SW 1271 (cell line): ENCODE measurements around the gene RASGRF2.
A peak's percentile ranks its signal among the peaks of the same experiment; 100 is the strongest.

Experiments used
- DNase-seq, 2 experiments: peaks; one replicate each; lab custom pipeline; 2025; lab: John Stamatoyannopoulos, UW

Gene RASGRF2, protein sequence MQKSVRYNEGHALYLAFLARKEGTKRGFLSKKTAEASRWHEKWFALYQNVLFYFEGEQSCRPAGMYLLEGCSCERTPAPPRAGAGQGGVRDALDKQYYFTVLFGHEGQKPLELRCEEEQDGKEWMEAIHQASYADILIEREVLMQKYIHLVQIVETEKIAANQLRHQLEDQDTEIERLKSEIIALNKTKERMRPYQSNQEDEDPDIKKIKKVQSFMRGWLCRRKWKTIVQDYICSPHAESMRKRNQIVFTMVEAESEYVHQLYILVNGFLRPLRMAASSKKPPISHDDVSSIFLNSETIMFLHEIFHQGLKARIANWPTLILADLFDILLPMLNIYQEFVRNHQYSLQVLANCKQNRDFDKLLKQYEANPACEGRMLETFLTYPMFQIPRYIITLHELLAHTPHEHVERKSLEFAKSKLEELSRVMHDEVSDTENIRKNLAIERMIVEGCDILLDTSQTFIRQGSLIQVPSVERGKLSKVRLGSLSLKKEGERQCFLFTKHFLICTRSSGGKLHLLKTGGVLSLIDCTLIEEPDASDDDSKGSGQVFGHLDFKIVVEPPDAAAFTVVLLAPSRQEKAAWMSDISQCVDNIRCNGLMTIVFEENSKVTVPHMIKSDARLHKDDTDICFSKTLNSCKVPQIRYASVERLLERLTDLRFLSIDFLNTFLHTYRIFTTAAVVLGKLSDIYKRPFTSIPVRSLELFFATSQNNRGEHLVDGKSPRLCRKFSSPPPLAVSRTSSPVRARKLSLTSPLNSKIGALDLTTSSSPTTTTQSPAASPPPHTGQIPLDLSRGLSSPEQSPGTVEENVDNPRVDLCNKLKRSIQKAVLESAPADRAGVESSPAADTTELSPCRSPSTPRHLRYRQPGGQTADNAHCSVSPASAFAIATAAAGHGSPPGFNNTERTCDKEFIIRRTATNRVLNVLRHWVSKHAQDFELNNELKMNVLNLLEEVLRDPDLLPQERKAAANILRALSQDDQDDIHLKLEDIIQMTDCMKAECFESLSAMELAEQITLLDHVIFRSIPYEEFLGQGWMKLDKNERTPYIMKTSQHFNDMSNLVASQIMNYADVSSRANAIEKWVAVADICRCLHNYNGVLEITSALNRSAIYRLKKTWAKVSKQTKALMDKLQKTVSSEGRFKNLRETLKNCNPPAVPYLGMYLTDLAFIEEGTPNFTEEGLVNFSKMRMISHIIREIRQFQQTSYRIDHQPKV (N-terminal part only)

DNA sequence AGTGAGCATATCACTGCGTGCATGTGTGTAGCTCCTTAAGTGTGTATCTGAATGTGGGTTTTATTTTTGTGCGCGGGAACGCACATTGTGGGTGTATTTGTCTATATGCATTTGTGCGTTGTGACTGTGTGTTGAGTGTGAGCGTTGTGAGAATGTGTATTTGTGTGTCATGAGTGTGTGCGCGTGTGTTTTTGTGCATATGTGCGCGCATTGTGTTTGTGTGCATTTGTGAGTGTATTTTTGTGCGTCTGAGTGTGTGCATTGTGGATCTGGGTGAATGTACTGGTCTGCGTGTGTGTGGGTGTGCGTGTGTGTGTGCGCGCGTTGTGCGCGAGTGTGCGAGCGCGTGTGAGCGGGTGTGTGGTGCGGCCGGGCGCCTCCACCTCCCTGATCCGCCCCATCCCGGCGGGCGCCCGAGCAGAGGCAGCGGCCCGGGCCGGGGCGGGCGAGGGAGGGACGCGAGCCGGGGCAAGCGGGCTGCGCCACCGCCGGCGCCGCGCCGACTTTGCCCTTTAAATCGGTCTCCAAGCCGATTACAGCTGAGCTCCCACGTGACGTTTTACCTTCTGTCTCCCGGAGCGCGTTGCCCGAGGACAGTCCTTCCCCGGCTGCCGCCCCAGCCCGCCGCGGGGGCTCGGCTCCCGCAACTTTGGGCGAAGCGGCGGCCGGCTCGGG lies at the start of gene RASGRF2:
Gene RASGRF2, plus strand, starts transcription at position 596 of the 675 bp plus-strand sequence. CDS start 376 bp downstream, outside the sequence.
- peak in 1 of 2 experiments; percentile 37 for DNase-seq

DNA sequence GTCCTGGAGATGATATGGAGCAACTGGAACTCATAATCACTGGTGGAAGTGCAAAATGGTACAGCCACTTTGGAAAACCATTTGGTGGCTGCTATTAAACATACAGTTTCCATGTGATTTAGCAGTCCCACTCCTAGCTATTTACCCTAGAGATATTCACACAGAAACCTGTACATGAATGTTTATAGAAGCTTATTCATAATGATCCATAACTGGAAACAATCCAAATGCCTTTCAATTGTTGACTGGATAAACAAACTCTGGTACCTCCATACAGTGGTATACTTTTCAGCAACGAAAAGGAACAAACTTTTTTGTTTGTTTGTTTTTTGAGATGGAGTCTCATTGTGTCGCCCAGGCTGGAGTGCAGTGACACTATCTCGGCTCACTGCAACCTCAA lies 47.7 kb upstream of the RASGRF2 start:
- no peak for DNase-seq

DNA sequence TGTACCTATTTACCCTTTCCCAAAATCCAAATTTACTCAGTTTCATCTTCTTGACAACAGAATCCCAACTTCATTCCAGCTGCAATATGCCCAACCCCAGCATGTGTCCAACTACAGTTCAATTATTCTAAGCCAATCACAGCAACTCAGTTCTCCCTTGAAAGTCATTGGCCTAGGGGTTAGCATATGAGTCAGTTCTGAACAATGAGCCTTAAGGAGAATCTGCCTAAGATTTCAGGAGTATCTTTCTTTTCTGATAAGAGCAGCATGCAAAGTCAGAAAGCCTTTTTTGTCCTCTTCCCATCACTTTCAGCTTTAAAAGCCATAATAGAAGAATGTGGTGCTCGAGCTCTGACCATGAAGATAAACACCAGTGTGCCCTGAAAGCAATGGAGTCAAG lies 44.4 kb upstream of the RASGRF2 start:
- no peak for DNase-seq

DNA sequence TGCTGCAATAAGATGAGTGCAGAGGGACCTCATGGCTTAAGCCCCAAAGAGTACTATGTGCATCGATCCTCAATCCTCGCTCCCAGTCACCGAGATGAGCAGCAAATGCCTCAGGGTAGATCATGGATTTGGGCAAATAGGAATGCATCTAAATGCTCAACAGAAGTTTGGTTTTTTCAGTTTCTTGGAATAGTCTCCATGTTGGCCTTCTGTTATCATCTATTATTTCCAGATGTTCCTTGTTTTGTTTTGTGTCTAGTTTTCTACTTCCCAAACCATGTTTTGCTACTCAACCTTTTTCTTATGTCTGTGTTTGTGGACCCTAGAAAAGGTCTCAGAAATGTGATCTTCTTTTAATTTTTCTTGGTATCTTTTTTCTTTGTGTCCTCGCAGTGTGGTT lies 43.5 kb upstream of the RASGRF2 start:
- DNase-seq, result no peak

DNA sequence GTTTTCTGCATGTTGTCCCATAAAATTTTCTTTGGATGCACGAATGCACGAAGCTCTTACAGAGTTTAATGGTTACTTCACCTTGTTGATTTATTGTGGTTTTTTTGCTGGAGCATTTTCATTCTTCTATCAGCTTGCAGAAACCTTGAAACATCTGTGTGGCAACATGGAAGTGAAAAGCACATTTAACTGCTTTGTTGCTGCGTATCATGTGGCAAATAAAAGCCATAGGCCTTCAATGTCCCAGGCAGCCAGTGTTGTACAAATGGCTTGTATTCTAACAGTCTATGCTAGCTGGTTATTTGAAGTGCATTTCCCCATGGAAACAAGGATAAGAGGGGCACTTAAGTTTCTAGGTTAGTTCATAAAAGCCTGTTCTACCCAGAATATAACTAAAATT lies 42.5 kb upstream of the RASGRF2 start:
- DNase-seq, result no peak

DNA sequence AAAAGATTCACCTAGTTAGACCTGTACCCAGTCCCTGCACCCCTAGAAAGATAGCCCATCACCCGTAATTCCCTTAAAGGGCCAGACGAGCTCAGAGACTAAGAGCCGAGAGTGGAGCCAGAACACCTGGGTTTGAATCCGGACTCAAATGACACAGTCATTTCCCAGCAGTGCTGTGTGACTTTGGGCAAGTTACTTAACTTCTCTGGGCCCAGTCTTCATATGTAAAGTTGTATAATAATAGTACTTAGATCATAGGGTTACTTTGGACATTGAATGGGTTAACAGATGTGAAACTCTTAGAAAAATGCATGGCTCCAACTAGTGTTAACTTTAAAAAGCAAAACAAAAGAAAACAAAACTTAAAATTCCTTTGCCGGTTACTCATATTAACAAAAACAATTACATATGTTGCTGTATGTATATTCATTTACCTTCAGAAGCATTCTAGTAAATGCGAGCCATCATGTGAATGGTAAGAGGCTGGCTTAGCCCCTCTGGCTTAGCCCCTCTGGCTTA lies 40.4 kb upstream of the RASGRF2 start:
- DNase-seq, result no peak

DNA sequence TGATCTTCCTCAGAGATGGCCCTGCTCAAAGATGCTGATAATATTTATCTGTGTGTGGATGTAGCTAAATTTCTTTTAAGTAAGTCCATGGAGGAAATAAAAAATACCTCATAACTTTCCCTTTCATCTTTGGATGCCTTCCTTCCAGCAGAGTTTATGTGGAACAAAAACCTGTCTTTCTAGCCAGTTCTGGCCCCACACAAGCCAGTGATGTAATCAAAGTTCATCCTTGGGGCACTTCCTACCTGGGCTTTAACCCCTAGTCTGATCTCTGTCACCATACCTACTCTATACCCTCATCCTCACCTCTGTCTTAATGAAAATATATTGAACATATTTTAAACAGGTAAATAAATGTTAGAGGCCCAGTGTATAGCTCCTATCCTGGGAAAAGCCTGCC lies 39.8 kb upstream of the RASGRF2 start:
- DNase-seq, result no peak

DNA sequence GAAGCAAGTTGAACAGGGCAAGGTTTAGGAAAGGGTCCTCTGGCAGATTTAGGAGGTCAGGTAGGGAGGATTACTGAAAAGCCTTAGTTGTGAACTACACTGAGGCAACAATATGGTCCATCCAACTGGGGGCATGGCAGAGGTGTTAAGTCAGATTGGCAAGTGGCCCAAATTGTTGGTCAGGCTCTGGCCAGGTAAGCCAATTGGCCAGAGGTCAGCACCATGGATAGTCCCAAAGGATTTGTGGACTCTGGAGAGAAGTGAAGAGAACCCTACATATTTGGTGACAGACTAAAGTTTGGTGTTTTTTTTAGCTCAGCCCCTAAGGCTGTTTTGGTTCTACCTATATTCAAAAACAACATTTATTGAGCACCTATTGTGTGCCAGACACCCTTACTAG lies 39.1 kb upstream of the RASGRF2 start:
- no peak for DNase-seq

DNA sequence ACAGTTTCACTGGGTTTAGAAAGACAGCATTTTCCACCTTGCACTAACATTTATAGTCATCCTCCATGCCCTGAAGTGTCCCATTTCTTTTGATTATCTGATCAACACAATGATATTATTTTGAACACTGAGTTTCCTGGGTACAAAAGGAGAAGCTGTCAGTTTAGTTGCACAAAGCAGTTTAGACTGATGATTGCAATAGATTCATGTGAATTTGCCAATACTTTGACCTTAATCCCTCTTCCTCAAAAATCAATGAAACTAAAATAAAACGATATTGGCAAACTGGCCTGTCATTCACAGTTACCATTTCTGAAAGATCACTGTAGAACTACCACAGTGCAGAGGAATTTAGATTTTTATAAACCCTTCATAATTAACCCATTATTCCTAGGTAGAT lies 34.2 kb upstream of the RASGRF2 start:
- DNase-seq, result no peak

DNA sequence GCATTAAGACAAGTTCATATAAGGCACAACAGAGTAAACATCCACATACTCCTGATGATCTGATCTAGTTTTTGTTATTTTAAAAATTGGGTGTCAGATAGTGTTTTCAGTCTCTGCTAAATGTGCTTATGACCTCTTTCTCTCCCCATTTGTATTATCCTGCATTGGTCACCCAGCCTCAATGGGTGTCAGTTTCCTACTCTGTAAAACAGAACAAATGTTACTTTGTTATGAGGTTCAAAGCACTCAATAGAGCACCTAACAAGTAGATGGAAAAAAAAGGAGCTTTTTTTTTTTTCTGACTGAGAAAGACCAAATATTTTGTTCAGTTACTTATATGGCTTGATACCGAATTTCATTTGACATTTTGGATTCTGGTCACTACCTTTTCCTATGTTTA lies 33.6 kb upstream of the RASGRF2 start:
- no peak for DNase-seq

DNA sequence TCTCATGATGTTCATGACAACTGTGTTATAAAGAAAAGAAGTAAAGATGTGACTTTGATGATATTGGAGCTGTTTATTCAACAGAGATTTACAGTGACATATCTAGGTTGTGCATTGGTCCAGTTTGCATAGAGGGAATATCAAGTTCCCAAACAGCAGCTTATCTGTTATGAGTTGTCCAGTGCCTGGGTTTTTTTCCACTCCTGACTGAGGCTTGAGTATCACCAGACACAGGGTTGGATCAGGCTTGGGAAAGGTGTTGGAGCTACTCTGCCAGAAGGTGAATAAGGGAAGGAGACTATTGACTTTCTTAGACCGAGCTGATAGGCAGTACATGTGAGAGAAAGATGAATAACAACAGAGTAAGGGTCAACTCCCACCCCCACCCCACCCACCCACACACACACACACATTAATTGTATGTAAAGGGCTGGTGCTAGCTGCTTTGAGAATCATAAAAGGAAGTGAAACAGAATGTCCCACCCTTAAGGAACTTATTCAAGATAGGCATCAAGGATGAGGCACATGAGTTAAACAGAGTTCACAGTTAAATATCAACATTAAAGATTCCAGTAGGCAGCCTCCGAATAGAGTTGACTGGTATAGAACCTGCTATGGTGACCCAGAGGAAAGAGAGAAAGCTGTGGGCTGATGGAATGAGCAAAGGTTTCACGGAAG lies 33.0 kb upstream of the RASGRF2 start:
- DNase-seq, result no peak

DNA sequence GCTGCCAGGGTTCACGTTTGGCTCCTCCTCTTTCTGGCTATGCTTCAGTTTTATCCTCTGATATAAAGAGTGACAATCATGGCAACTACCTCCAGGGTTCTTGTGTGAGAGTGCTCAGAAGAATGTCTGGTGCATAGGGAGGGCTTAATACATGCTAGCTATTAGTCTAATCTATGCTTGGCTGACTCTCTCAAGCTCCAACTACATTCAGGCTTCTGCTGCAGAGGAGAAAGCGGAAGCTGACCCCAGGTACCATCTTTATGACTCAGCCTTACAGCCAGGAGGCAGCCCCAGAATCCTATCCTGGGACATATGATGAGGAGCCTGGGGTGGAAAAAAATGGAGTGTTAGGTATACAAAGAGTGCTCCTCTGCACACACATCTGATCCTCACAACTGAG lies 32.1 kb upstream of the RASGRF2 start:
- no peak for DNase-seq

DNA sequence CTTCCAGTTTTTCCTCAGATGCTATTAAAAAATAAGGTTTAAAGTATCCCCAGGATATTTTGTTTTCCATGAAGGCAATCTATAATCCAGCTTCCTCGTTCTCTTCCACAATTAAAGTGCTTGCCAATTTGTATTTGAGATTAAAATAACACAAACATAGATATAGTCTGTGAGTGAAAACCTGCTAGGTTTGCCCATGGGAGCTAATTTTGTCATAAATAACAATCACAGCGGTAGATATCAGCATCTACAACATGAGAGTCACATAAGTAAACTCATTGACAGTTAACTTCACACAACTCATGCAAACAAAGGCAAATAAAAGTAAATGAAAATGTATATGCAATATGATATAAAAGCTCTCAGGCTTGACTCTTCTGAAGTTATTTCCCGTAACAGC lies 29.2 kb upstream of the RASGRF2 start:
- DNase-seq, result no peak

DNA sequence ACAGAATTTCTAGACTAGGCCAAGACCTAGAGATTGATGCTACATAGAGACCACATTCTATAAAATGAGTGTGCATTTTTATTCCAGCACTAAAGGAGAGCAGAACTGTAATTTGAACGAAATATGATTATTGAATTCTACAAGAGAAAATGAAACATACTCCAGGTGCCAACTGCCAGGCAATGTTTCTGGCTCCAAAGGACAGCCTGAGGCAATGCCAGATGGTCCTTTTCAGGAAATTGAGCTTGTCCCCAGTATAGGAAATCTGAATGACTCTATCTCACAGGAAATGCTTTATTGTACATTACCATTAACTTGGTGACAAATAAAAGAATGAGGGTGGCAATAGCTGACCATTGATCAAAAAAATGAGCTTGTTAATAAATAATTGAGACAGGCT lies 28.8 kb upstream of the RASGRF2 start:
- no peak for DNase-seq

DNA sequence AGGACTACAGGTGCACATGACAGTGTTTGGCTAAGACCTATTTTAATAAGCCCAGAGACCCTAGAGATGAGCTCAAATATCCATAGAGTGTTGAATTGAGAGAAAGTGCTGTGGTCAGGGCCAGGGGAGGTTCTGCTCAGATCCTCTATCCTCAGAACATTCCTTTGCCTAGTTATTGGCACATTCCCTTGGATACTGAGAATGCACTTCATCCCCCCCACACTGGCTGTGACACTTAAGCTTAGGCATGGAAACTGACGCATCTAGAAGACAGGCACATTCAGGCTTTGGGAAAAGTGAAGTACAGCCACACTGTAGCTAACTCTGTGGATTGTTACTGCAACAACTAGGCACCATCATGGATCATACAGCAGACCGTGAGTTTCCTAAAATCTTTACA lies 27.1 kb upstream of the RASGRF2 start:
- no peak for DNase-seq

DNA sequence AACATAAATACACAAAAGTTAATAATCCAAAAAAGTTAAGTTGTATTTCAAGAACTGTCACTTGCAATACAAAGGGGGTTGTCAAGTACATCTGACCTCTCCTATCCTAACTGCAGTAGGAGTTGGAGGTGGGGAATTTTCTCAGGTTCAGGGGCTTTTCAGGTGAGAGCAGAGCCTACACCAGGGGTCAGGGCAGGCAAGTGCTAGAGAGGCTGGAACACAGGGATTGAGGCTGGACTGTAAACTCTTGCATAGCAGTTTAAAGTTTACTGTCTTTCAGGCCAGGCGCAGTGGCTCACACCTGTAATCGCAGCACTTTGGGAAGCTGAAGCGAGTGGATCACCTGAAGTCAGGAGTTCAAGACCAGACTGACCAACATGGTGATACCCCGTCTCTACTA lies 25.4 kb upstream of the RASGRF2 start:
- no peak for DNase-seq

DNA sequence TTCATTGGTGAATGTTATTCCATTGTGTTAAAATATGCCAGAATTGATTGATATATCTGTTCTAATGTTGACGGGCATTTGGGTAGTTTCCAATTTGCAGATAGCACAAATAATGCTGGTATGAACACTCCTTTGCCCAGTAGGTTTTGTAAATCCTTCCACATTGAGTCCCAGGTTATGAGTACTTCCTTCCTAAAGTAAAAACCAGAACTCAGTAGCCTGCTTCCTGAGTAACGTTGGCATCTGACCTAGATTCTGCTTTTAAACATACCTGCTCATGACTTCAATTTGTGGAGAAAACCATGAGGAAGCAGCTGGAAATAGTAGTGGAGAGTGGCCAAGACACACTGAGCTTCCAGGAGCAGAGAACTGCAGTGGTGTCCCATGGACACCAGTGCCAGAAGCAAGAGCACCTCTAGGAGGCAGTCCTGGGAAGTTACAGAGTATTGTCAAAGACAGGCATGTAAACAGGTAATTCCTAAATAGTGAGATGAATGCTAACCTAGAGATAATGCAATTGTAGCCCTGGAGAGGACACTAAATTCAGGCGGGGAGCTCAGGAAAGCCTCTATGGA lies 24.3 kb upstream of the RASGRF2 start:
- no peak for DNase-seq

DNA sequence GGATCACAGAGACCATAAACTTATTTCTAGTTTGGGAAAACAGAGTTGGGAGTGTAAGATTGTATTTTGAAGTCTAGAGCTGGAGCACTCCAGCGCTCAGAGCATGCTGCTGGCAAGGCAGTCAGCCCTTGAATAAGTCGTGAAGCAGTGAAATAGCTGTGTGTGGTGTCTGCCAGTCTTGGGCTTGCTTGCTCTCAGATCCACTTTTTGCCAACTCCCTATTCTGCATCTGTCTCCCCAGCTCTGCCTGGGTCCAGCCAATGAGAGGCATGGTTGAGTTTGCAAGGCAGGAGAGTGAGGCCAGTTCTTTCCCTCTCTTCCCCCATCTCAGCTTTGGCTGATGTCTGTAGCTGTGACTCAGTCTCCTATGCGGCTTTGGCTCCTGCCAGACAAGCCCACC lies 23.3 kb upstream of the RASGRF2 start:
- DNase-seq, result no peak

DNA sequence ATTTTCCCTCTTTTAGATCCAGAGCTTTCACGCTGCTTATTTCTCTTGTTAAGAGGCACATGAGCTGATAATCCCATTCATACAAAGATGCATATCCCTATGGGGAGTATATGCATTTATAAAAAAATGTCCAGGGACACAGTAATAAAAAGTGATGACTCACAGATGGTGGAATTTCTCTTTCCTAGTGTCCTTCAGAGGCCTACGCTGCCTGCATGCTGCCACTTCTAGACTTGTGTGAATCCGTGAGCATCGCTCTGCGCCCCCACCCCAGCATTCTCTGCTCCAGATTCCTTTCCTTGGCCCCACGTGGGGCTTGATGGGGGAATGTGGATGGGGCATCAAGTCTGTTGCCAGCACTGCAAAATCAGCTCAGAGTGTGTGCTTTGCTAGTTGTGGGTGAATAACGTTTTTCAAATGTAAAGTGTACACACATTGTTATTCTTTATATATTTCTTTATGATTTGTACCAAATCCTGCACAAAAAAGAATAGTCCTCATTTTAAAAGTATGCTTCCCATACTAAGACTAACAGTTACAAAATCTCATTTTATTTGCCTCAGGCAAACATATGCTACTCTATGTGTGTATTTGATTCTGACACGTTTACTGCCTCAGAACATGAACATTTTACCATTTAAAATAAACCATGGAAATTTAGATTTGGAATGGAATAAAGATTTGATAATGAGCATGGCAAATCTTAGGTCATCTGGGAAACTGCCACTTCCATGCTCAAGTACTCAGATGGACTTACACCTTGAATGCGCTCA lies 22.4 kb upstream of the RASGRF2 start:
- no peak for DNase-seq

DNA sequence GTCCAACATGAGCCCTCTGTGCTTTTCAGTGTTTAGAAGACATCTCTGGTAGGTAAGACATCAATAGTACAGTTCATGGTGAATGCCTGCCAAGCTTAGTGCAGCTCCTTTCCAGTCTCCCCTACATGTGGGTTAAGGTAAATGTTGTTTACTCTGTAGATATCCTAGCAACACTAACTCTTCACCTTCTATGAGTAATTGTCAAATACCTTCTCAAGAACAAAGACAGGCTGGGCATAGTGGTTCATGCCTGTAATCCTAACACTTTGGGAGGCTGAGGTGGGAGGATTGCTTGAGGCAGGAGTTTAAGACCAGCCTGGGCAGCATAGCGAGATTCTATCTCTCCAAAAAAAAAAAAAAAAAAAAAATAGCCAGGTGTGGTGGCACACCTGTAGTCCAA lies 18.7 kb upstream of the RASGRF2 start:
- DNase-seq, result no peak
